ENCODE results near the gene NFATC2.

The NFATC2 gene

GRCh38 chr20:51427651-51428291, 114.7 kb downstream of the NFATC2 start:
- H3K27me3 ChIP-seq (ENCODE audit: insufficient read depth, low read depth, severe bottlenecking) = peaks cover 96% of the 10 kb centered on the region
- no peak for TF ChIP-seq CTCF (IDR thresholded peaks at IDR 0.05; ENCODE audit: low read depth, low read length)
- no peaks in the 10 kb centered on the region for H3K36me3 ChIP-seq
- no peak for DNase-seq
- H3K4me3 ChIP-seq (ENCODE audit: low read depth, low read length) = no peak overlapping the region
- H3K27ac ChIP-seq = no peak overlapping the region
- no peaks in the 10 kb centered on the region for H3K9me3 ChIP-seq (ENCODE audit: severe bottlenecking)

- Histone ChIP-seq H3K4me3 (ENCODE audit: low read depth, low read length) (no peak overlapping the region), H3K9me3 (ENCODE audit: severe bottlenecking) (no peaks in the 10 kb centered on the region), H3K27me3 (ENCODE audit: insufficient read depth, low read depth, severe bottlenecking) (peaks cover 96% of the 10 kb centered on the region), H3K36me3 (no peaks in the 10 kb centered on the region), H3K27ac (no peak overlapping the region)
- DNase-seq = no peak
- TF ChIP-seq CTCF (IDR thresholded peaks at IDR 0.05; ENCODE audit: low read depth, low read length) = no peak
Measured at GRCh38 chr20:51426718-51427650, 115.5 kb downstream of the NFATC2 start.

GRCh38 chr20:51425347-51426106, 117.0 kb downstream of the NFATC2 start:
- Histone ChIP-seq H3K4me3 (ENCODE audit: low read depth, low read length) (no peak overlapping the region), H3K27me3 (ENCODE audit: insufficient read depth, low read depth, severe bottlenecking) (peaks cover 96% of the 10 kb centered on the region), H3K27ac (no peak overlapping the region), H3K9me3 (ENCODE audit: severe bottlenecking) (no peaks in the 10 kb centered on the region), H3K36me3 (no peaks in the 10 kb centered on the region)
- no peak for DNase-seq
- TF ChIP-seq CTCF (IDR thresholded peaks at IDR 0.05; ENCODE audit: low read depth, low read length) = no peak

GRCh38 chr20:51424270-51425117, 118.0 kb downstream of the NFATC2 start:
- DNase-seq = no peak
- H3K27ac ChIP-seq = no peak overlapping the region
- no peak for TF ChIP-seq CTCF (IDR thresholded peaks at IDR 0.05; ENCODE audit: low read depth, low read length)
- no peaks in the 10 kb centered on the region for H3K36me3 ChIP-seq
- H3K4me3 ChIP-seq (ENCODE audit: low read depth, low read length) = no peak overlapping the region
- H3K9me3 ChIP-seq (ENCODE audit: severe bottlenecking) = no peaks in the 10 kb centered on the region
- H3K27me3 ChIP-seq (ENCODE audit: insufficient read depth, low read depth, severe bottlenecking) = peaks cover 92% of the 10 kb centered on the region

GRCh38 chr20:51423810-51424209, 118.7 kb downstream of the NFATC2 start:
- DNase-seq = no peak
- Histone ChIP-seq H3K36me3 (no peaks in the 10 kb centered on the region), H3K9me3 (ENCODE audit: severe bottlenecking) (no peaks in the 10 kb centered on the region), H3K4me3 (ENCODE audit: low read depth, low read length) (no peak overlapping the region), H3K27me3 (ENCODE audit: insufficient read depth, low read depth, severe bottlenecking) (peaks cover 92% of the 10 kb centered on the region), H3K27ac (no peak overlapping the region)
- no peak for TF ChIP-seq CTCF (IDR thresholded peaks at IDR 0.05; ENCODE audit: low read depth, low read length)
